GM12878 (cell line): ENCODE results near the gene VIL1. TPM values are rescaled to one million over a fixed set of nuclear protein-coding genes. Genes with fewer than 3 reads are reported as not detected.
A peak's percentile ranks its signal among the peaks of the same experiment; 100 is the strongest.

Source experiments
- ATAC-seq: fragments of 200-7000 bp; cut with Tn5 transposase; 3 replicates; pipeline ENCODE4 v1.9.1; 2020; ENCODE audit warnings: mild to moderate bottlenecking, moderate library complexity
- BruUV-seq: library from RNA; stranded (reverse); fragments of 400-500 nt; replicated peaks from 2 replicates; lab custom pipeline; 2021; lab: Mats Ljungman, UMichigan
- CTCF ChIA-PET: fragments of 300-600 bp; sonication (Branson Sonifier 250); formaldehyde crosslinking; extraction: SDS; loops from one replicate; lab custom pipeline; 2021; ENCODE audit warnings: inconsistent platforms; lab: Yijun Ruan, JAX
- POLR2A ChIA-PET: fragments of 350-600 bp; formaldehyde crosslinking; extraction: SDS; loops from one replicate; lab custom pipeline; 2021; ENCODE audit warnings: inconsistent platforms; lab: Charles Lee
- RAD21 ChIA-PET: fragments of 300-600 bp; sonication (Branson Sonifier 250); formaldehyde crosslinking; loops from one replicate; lab custom pipeline; 2023; ENCODE audit warnings: antibody characterized with exemption; ENCODE audit not compliant: unreplicated experiment; lab: Charles Lee
- SMC1A ChIA-PET: fragments of 300-600 bp; sonication (Branson Sonifier 250); formaldehyde crosslinking; loops from one replicate; lab custom pipeline; 2023; ENCODE audit not compliant: unreplicated experiment, uncharacterized antibody; lab: Charles Lee
- DNase-seq: peaks from one replicate; pipeline ENCODE4 v3.0.0-alpha.2; 2011; ENCODE audit warnings: low read depth, low spot score
- FAIRE-seq: peaks from 3 replicates; lab custom pipeline; 2011; peaks lifted over from hg19 to GRCh38; lab: Jason Lieb, UNC
- H2AFZ ChIP-seq: 2 replicates; pipeline ENCODE4 v1.6.0; 2011; ENCODE audit warnings: low read depth, low read length, control low read depth; ENCODE audit not compliant: control insufficient read depth
- H3K27ac ChIP-seq: 2 replicates; pipeline ENCODE4 v1.5.1; 2011; ENCODE audit warnings: control low read depth; ENCODE audit not compliant: control insufficient read depth, insufficient read depth
- H3K27me3 ChIP-seq, 2 experiments: replicated peaks in 1 of 2; 2 replicates each; pipeline versions ENCODE4 v1.6.0 to v1.6.1; 2011; ENCODE audit warnings: low read length in 1 of 2; ENCODE audit not compliant: control insufficient read depth in 2 of 2, insufficient read depth in 2 of 2
- H3K36me3 ChIP-seq, 2 experiments: 2 replicates each; pipeline ENCODE4 v1.5.1; 2011; ENCODE audit warnings: low read length in 1 of 2; ENCODE audit not compliant: control insufficient read depth in 2 of 2, insufficient read depth in 2 of 2
- H3K4me1 ChIP-seq: 2 replicates; pipeline ENCODE4 v1.6.1; 2011; ENCODE audit warnings: mild to moderate bottlenecking, low read length, moderate library complexity, mixed read lengths; ENCODE audit not compliant: control insufficient read depth, insufficient read depth
- H3K4me2 ChIP-seq: 2 replicates; pipeline ENCODE4 v1.6.0; 2011; ENCODE audit warnings: control low read depth; ENCODE audit not compliant: control insufficient read depth, insufficient read depth
- H3K4me3 ChIP-seq: fragments of 200-600 bp; sonication (generic); 2 replicates; pipeline ENCODE4 v1.5.1; 2016
- H3K79me2 ChIP-seq: 2 replicates; pipeline ENCODE4 v1.6.0; 2011; ENCODE audit warnings: low read length; ENCODE audit not compliant: control insufficient read depth, insufficient read depth
- H3K9ac ChIP-seq: 2 replicates; pipeline ENCODE4 v1.8.0; 2011; ENCODE audit warnings: low read length, control low read depth, mixed read lengths; ENCODE audit not compliant: control insufficient read depth, insufficient read depth
- H3K9me3 ChIP-seq: replicated peaks from 3 replicates; pipeline ENCODE4 v1.5.1; 2011; ENCODE audit warnings: mild to moderate bottlenecking, low read length; ENCODE audit not compliant: control insufficient read depth, insufficient read depth
- H4K20me1 ChIP-seq: 2 replicates; pipeline ENCODE4 v1.6.0; 2011; ENCODE audit not compliant: control insufficient read depth, insufficient read depth
- ELK1 ChIP-seq: IDR thresholded peaks from 2 replicates; pipeline ENCODE4 v1.6.1; 2012; ENCODE audit warnings: low read depth, low read length, improper control_type of control experiment
- HDGF ChIP-seq: fragments of 450-650 bp; IDR thresholded peaks from 2 replicates; pipeline ENCODE4 v1.6.1; 2016; ENCODE audit warnings: antibody characterized with exemption
- MTA3 ChIP-seq: IDR thresholded peaks from 2 replicates; pipeline ENCODE4 v1.6.1; 2012; ENCODE audit warnings: low read length, inconsistent platforms, borderline replicate concordance
- NR2F1 ChIP-seq: fragments of 450-650 bp; conservative IDR thresholded peaks from 2 replicates; pipeline ENCODE4 v1.6.1; 2017; ENCODE audit warnings: mild to moderate bottlenecking
- SKIL ChIP-seq: fragments of 450-650 bp; IDR thresholded peaks from 2 replicates; pipeline ENCODE4 v1.6.1; 2017; ENCODE audit warnings: mild to moderate bottlenecking, low read depth, inconsistent platforms; ENCODE audit not compliant: poor library complexity, severe bottlenecking
- ZNF274 ChIP-seq: IDR thresholded peaks from one replicate; pipeline ENCODE4 v1.8.0; 2011; ENCODE audit not compliant: insufficient read length, insufficient read depth
- ZNF384 ChIP-seq: IDR thresholded peaks from 2 replicates; pipeline ENCODE4 v1.6.1; 2012; ENCODE audit warnings: low read depth, mild to moderate bottlenecking, low read length, improper control_type of control experiment, borderline replicate concordance
- WGBS: methylation state at CpG from one replicate; pipeline ENCODE4 v1.1.6; 2016; ENCODE audit warnings: low lambda C conversion rate; ENCODE audit not compliant: insufficient replicate concordance, insufficient coverage; ENCODE audit errors: missing lambda C conversion rate; 5-methylcytosine and 5-hydroxymethylcytosine counted together
- in situ Hi-C: fragments of 300-500 bp; cut with MboI; formaldehyde crosslinking; loops from 9 replicates; pipeline ENCODE4 v1.14.3; 2018; ENCODE audit warnings: mixed read lengths
- intact Hi-C: fragments of 100-400 bp; cut with micrococcal nuclease; formaldehyde crosslinking; loops from one replicate; pipeline ENCODE4 v1.14.2; 2022; ENCODE audit not compliant: unreplicated experiment
- polyA plus RNA-seq, 11 experiments: library from polyadenylated mRNA; depleted of rRNA in 4 of 11; unstranded in 6 of 11; stranded (reverse) in 5 of 11; fragments of >200 nt; fragmentation: Nextera tagmentation in 4 of 11; fragmentation: Illumina TruSeq in 1 of 11; extraction: Ambion mirVana in 4 of 11; extraction: Trizol in 1 of 11; gene quantifications; 1 replicate in 1 of 11; 2 replicates in 10 of 11; pipeline versions ENCODE4 v1.2.1 to v1.2.3, GENCODE V29; 2011 to 2016; ENCODE audit warnings: inconsistent platforms in 2 of 11, missing spikeins in 2 of 11, low read depth in 1 of 11
- total RNA-seq, 4 experiments: library from RNA; depleted of rRNA in 3 of 4; stranded (reverse); fragments of >200 nt in 3 of 4; fragmentation: Illumina TruSeq in 1 of 4; extraction: Trizol in 1 of 4; gene quantifications; 2 replicates each; pipeline versions ENCODE4 v1.2.1 to v1.2.3, GENCODE V29; 2013 to 2021

VIL1 gene
- total and polyA plus RNA-seq, 10 of the 15 experiments (the other 5 are each of a cell fraction or from before 2014, with no cell fraction given), result 0.03 to 1.9 (median 0.33) TPM

GRCh38 chr2:218422403-218423086 lies 3.6 kb downstream of the VIL1 start:
- Histone ChIP-seq H3K9me3 (no peaks in the 10 kb centered on the region), H3K4me1 (no peaks in the 10 kb centered on the region), H3K4me2 (no peak overlapping the region), H3K4me3 (no peak overlapping the region), H3K36me3 (no peaks in the 10 kb centered on the region), H3K79me2 (no peaks in the 10 kb centered on the region), H4K20me1 (no peaks in the 10 kb centered on the region), H2AFZ (no peak overlapping the region), H3K27me3 (no peaks in the 10 kb centered on the region), H3K27ac (no peak overlapping the region), H3K9ac (no peak overlapping the region)
- intact Hi-C loops (no loop called here), in situ Hi-C loops (no loop called here)
- ChIA-PET RAD21 (interaction anchor here (0.5 kb wide), 1 partner anchor 64 kb away, joined by 3 read pairs; no protein-coding TSS in a partner anchor), SMC1A (no interaction called here), CTCF (no interaction called here), POLR2A (no interaction called here)
- 54% methylated on average over 9 of the region's 9 CpGs for WGBS
- TF ChIP-seq SKIL (no peak), MTA3 (no peak), NR2F1 (no peak), ZNF384 (no peak), ZNF274 (no peak), ELK1 (no peak), HDGF (no peak)
- BruUV-seq, result no TSS peak
- peak; percentile 23 for FAIRE-seq
- no peak for ATAC-seq
- no peak for DNase-seq
